Muscle of leg (tissue), 11 donors: Measurements from ENCODE around the gene RAB21. TPM values are rescaled to one million over a fixed set of nuclear protein-coding genes. Genes with fewer than 3 reads are reported as not detected.
"Not testable (repeated sequence)": the region's sequence is repeated elsewhere in the genome, so short reads cannot be mapped to it uniquely, and the experiment has no call there.

Experiments
- DNase-seq: peaks from one replicate; pipeline ENCODE4 v3.0.0; 2013
- H3K27ac ChIP-seq: one replicate; pipeline ENCODE4 v1.5.1; 2013; ENCODE audit warnings: mild to moderate bottlenecking, low read length, control low read depth
- H3K27me3 ChIP-seq: one replicate; pipeline ENCODE4 v1.6.1; 2013; ENCODE audit warnings: low read length; ENCODE audit not compliant: control insufficient read depth, insufficient read depth
- H3K36me3 ChIP-seq: one replicate; pipeline ENCODE4 v1.6.1; 2013; ENCODE audit warnings: low read length; ENCODE audit not compliant: control insufficient read depth, insufficient read depth
- H3K4me1 ChIP-seq: one replicate; pipeline ENCODE4 v1.6.1; 2013; ENCODE audit warnings: low read length; ENCODE audit not compliant: control insufficient read depth, insufficient read depth
- H3K4me3 ChIP-seq: one replicate; pipeline ENCODE4 v1.5.1; 2013; ENCODE audit warnings: low read length, control low read depth
- H3K9me3 ChIP-seq: replicated peaks from 2 replicates; pipeline ENCODE4 v1.6.1; 2013; ENCODE audit warnings: low read depth, low read length; ENCODE audit not compliant: control insufficient read depth
- WGBS: methylation state at CpG from one replicate; pipeline ENCODE4 v1.1.5; 2013; ENCODE audit warnings: missing lambda C conversion rate; ENCODE audit not compliant: insufficient coverage; 5-methylcytosine and 5-hydroxymethylcytosine counted together
- polyA plus RNA-seq, 8 donors: library from polyadenylated mRNA; unstranded; fragments of 120-200 nt; gene quantifications; one replicate each; pipeline versions ENCODE4 v1.2.1 to v1.2.3, GENCODE V29; 2013; ENCODE audit warnings: inconsistent platforms in 1 of 8, low replicate concordance in 1 of 8; ENCODE audit not compliant: insufficient read length in 8 of 8, insufficient read depth in 1 of 8
- total RNA-seq: library from RNA; stranded (reverse); fragments of 120-200 nt; gene quantifications from one replicate; pipeline ENCODE4 v1.2.4, GENCODE V29; 2013

Gene RAB21
- total and polyA plus RNA-seq, 9 donors = 30.1 to 44.4 (median 34.9) TPM

GRCh38 chr12:71748081-71748850 is 6.4 kb upstream of the RAB21 start:
- no peaks in the 10 kb centered on the region for H3K27me3 ChIP-seq
- no peak overlapping the region for H3K4me3 ChIP-seq
- no peaks in the 10 kb centered on the region for H3K4me1 ChIP-seq
- H3K9me3 ChIP-seq = no peaks in the 10 kb centered on the region
- WGBS = 60% methylated on average over 1 of the region's 5 CpGs
- no peak overlapping the region for H3K27ac ChIP-seq
- H3K36me3 ChIP-seq = no peaks in the 10 kb centered on the region
- DNase-seq = peak; percentile 23

DNA sequence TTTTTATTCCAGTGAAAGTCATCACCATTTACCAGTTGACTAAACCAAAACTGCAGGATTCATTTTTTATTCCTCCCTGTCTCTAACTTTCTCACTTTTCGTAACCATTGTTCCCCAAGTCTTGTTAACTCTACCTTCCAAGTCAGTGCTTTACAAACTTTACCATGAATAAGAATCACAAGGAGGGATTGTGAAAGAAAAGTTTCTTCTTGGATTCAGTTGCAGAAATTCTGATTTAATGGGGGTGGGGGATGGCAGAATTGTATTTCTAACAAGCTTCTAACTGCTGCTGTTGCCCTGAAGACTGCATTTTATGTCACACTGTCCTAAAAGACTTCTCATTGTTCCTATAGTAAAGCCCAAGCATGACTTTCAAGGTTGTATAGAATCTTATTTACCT is 5.0 kb upstream of the RAB21 start:
- Histone ChIP-seq H3K27ac (no peak overlapping the region), H3K36me3 (no peaks in the 10 kb centered on the region), H3K9me3 (no peaks in the 10 kb centered on the region), H3K27me3 (no peaks in the 10 kb centered on the region), H3K4me3 (no peak overlapping the region), H3K4me1 (peaks cover 3% of the 10 kb centered on the region)
- WGBS = no CpG with 5 or more reads among the region's 1 CpG
- DNase-seq = no peak

DNA sequence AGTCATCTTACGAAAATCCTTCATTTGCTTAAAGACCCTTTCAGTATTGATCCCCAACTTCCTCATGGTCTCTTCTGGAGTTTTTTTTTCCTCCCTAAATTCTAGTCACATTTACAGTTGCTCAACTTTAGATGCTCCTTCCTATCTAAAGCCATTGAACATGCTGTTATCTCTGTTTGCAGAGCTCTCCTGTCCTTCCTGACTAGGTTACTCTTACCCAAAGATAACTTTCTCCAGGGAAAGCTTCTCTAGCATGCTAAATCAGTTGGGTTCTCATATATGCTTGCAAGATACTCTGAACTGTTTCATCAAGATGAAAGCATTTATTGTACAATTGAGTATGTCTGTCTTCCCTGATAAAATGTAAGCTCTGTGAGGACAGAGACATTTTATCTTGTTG is 1.8 kb upstream of the RAB21 start:
- Histone ChIP-seq H3K27ac (no peak overlapping the region), H3K36me3 (no peaks in the 10 kb centered on the region), H3K27me3 (no peaks in the 10 kb centered on the region), H3K9me3 (no peaks in the 10 kb centered on the region), H3K4me1 (peaks cover 9% of the 10 kb centered on the region), H3K4me3 (no peak overlapping the region)
- 75% methylated on average over 1 of the region's 1 CpG for WGBS
- DNase-seq = no peak

DNA sequence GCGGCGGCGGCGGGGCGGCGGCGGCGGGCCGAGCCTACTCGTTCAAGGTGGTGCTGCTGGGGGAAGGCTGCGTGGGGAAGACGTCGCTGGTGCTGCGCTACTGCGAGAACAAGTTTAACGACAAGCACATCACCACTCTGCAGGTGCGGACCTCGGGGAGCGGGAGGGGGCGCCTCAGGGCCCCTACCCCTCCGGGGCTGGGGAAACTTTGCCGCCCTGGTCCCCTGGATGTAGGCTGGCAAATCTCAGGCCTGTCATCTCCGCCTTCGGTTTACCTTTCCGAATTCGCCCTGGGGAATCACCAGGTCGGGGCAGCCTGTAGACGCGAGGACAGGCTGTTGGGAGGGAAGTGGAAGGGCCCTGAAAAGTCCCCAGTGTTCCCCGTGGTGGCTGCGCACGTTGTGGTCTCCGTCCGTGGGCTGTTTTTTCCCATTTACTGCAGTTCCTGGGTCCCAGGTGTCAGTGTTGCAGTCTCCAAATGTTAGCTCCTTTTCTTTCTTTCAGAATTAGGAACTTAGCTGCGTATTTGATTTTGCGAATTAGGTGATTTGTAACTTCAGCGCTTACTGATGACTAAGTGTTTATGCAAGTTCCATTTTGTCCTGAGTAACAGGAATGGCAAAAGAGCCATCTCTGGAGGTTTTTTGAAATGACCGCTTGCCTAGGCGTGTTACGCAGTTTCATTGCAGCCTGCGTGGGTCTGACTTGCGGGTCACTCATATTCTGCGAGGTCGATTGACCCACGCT is 656 bp downstream of the RAB21 start:
- peaks cover 9% of the 10 kb centered on the region for H3K4me1 ChIP-seq
- WGBS = 1% methylated on average over 34 of the region's 45 CpGs
- no peaks in the 10 kb centered on the region for H3K27me3 ChIP-seq
- DNase-seq = peak; percentile 55
- H3K4me3 ChIP-seq = peak overlapping the region; percentile 65
- peaks cover 5% of the 10 kb centered on the region for H3K36me3 ChIP-seq
- H3K27ac ChIP-seq = peak overlapping the region; percentile 86
- H3K9me3 ChIP-seq = no peaks in the 10 kb centered on the region

GRCh38 chr12:71756054-71756690 is 1.5 kb downstream of the RAB21 start:
- Histone ChIP-seq H3K27ac (peak overlapping the region; percentile 86), H3K27me3 (no peaks in the 10 kb centered on the region), H3K4me3 (peak overlapping the region; percentile 65), H3K9me3 (no peaks in the 10 kb centered on the region), H3K36me3 (peaks cover 5% of the 10 kb centered on the region), H3K4me1 (peaks cover 9% of the 10 kb centered on the region)
- DNase-seq = peak; percentile 64
- WGBS = no CpG with 5 or more reads among the region's 5 CpGs

GRCh38 chr12:71759941-71760340 is 5.3 kb downstream of the RAB21 start:
- no peak for DNase-seq
- Histone ChIP-seq H3K4me3 (no peak overlapping the region), H3K27ac (no peak overlapping the region), H3K27me3 (no peaks in the 10 kb centered on the region), H3K4me1 (peaks cover 5% of the 10 kb centered on the region), H3K9me3 (no peaks in the 10 kb centered on the region), H3K36me3 (peaks cover 5% of the 10 kb centered on the region)
- no CpG with 5 or more reads among the region's 3 CpGs for WGBS

DNA sequence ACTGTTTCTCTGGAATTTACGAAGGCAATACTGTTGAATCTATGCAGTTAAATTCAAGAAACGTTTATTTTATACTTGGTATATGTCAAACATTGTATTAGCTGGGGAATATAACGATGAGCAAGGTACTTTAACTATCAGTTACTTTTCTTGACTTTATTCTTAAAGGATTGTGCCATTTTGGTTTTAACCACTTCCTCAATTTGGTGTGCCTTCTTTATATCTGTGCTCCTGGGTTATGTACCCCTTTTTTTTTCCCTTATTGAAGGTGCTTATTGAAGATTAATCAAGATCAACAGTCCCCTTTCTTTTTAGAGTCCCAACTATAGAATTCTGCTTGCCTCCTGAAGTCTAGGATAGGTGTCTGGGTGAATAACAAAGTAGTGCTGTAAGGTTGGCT is 5.8 kb downstream of the RAB21 start:
- no CpG with 5 or more reads among the region's 3 CpGs for WGBS
- no peaks in the 10 kb centered on the region for H3K9me3 ChIP-seq

GRCh38 chr12:71761354-71761753 is 6.7 kb downstream of the RAB21 start:
- not testable (repeated sequence) for H3K9me3 ChIP-seq, H3K4me1 ChIP-seq, H3K36me3 ChIP-seq, DNase-seq, H3K27ac ChIP-seq, H3K27me3 ChIP-seq, H3K4me3 ChIP-seq
- no CpG with 5 or more reads among the region's 1 CpG for WGBS

More for the DNA sequence above, 5.8 kb downstream of the RAB21 start:
- peaks cover 5% of the 10 kb centered on the region for H3K36me3 ChIP-seq
- no peaks in the 10 kb centered on the region for H3K27me3 ChIP-seq
- H3K27ac ChIP-seq = no peak overlapping the region
- no peak overlapping the region for H3K4me3 ChIP-seq
- H3K4me1 ChIP-seq = peaks cover 5% of the 10 kb centered on the region
- no peak for DNase-seq

GRCh38 chr12:71763677-71764379 is 9.2 kb downstream of the RAB21 start:
- DNase-seq = no peak
- no peak overlapping the region for H3K4me3 ChIP-seq
- no peaks in the 10 kb centered on the region for H3K4me1 ChIP-seq
- H3K36me3 ChIP-seq = no peaks in the 10 kb centered on the region
- H3K27ac ChIP-seq = no peak overlapping the region
- H3K9me3 ChIP-seq = no peaks in the 10 kb centered on the region
- no CpG with 5 or more reads among the region's 4 CpGs for WGBS
- no peaks in the 10 kb centered on the region for H3K27me3 ChIP-seq
